Measurements from ENCODE around the gene YJEFN3. TPM values are rescaled to one million over a fixed set of nuclear protein-coding genes. Genes with fewer than 3 reads are reported as not detected.

Gene YJEFN3
- total RNA-seq, 2 donors from 2014 or later, result 7.3 to 12.6 TPM

- peaks cover 49% of the 10 kb centered on the region for H3K27me3 Mint-ChIP-seq (ENCODE audit: insufficient read depth)
- TF ChIP-seq CTCF (conservative IDR thresholded peaks at IDR 0.05), result no peak
- WGBS, 2 experiments (ENCODE audit: insufficient coverage in 1 of 2, insufficient read length in 1 of 2), result 93 to 96% methylated on average over 5 to 34 of the region's 34 CpGs
- H3K4me1 Mint-ChIP-seq, result peaks cover 2% of the 10 kb centered on the region
- Histone ChIP-seq H3K27ac (ENCODE audit: low read depth, low read length) (no peak overlapping the region), H3K9me3 (ENCODE audit: control insufficient read depth, low read length) (no peaks in the 10 kb centered on the region), H3K9ac (ENCODE audit: extremely low read depth, low read length, poor library complexity, severe bottlenecking) (no peak overlapping the region), H3K4me3 (ENCODE audit: low read length) (no peak overlapping the region), H3K27me3 (ENCODE audit: control insufficient read depth, insufficient read depth, low read length, poor library complexity, severe bottlenecking) (no peaks in the 10 kb centered on the region), H3K36me3 (ENCODE audit: control insufficient read depth, insufficient read depth, low read length) (peaks cover 8% of the 10 kb centered on the region), H3K4me1 (ENCODE audit: control insufficient read depth, insufficient read depth, low read length) (no peaks in the 10 kb centered on the region)
- H3K36me3 Mint-ChIP-seq (ENCODE audit: low read depth), result peaks cover 7% of the 10 kb centered on the region
- H3K4me3 Mint-ChIP-seq, result no peak overlapping the region
- no peak overlapping the region for H3K27ac Mint-ChIP-seq
- no peaks in the 10 kb centered on the region for H3K9me3 Mint-ChIP-seq
- no peak for DNase-seq
Measured at GRCh38 chr19:19535311-19536191, 6.8 kb downstream of the YJEFN3 start.

- DNase-seq, result peak; percentile 62
- H3K4me1 Mint-ChIP-seq, result peaks cover 2% of the 10 kb centered on the region
- H3K9me3 ChIP-seq (ENCODE audit: control insufficient read depth, low read length), result no peaks in the 10 kb centered on the region
- WGBS, 2 experiments (ENCODE audit: insufficient coverage in 1 of 2, insufficient read length in 1 of 2), result 78 to 91% methylated on average over 34 to 59 of the region's 59 CpGs
- no peak for TF ChIP-seq CTCF (conservative IDR thresholded peaks at IDR 0.05)
- peak overlapping the region; percentile 46 for H3K4me3 Mint-ChIP-seq
- H3K9ac ChIP-seq (ENCODE audit: extremely low read depth, low read length, poor library complexity, severe bottlenecking), result no peak overlapping the region
- no peak overlapping the region for H3K27ac ChIP-seq (ENCODE audit: low read depth, low read length)
- no peak overlapping the region for H3K27ac Mint-ChIP-seq
- H3K36me3 Mint-ChIP-seq (ENCODE audit: low read depth), result no peaks in the 10 kb centered on the region
- H3K36me3 ChIP-seq (ENCODE audit: control insufficient read depth, insufficient read depth, low read length), result peaks cover 2% of the 10 kb centered on the region
- no peaks in the 10 kb centered on the region for H3K27me3 ChIP-seq (ENCODE audit: control insufficient read depth, insufficient read depth, low read length, poor library complexity, severe bottlenecking)
- no peaks in the 10 kb centered on the region for H3K9me3 Mint-ChIP-seq
- H3K4me1 ChIP-seq (ENCODE audit: control insufficient read depth, insufficient read depth, low read length), result no peaks in the 10 kb centered on the region
- peak overlapping the region; percentile 74 for H3K4me3 ChIP-seq (ENCODE audit: low read length)
- H3K27me3 Mint-ChIP-seq (ENCODE audit: insufficient read depth), result peaks cover 63% of the 10 kb centered on the region
Measured at GRCh38 chr19:19537075-19538048, 8.7 kb downstream of the YJEFN3 start.

- no peak within 1 kb of the TSS for H3K27ac ChIP-seq (ENCODE audit: low read depth, low read length)
- peaks cover 2% of the 10 kb centered on the region for H3K4me1 Mint-ChIP-seq
- no peaks in the 10 kb centered on the region for H3K27me3 ChIP-seq (ENCODE audit: control insufficient read depth, insufficient read depth, low read length, poor library complexity, severe bottlenecking)
- no peaks in the 10 kb centered on the region for H3K36me3 ChIP-seq (ENCODE audit: control insufficient read depth, insufficient read depth, low read length)
- H3K9me3 ChIP-seq (ENCODE audit: control insufficient read depth, low read length), result no peaks in the 10 kb centered on the region
- peak within 1 kb of the TSS; percentile 74 for H3K4me3 ChIP-seq (ENCODE audit: low read length)
- no peaks in the 10 kb centered on the region for H3K4me1 ChIP-seq (ENCODE audit: control insufficient read depth, insufficient read depth, low read length)
- H3K27ac Mint-ChIP-seq, result no peak within 1 kb of the TSS
- WGBS, 2 experiments (ENCODE audit: insufficient coverage in 1 of 2, insufficient read length in 1 of 2), result 6 to 10% methylated on average over 26 to 56 of the region's 56 CpGs
- H3K36me3 Mint-ChIP-seq (ENCODE audit: low read depth), result no peaks in the 10 kb centered on the region
- H3K27me3 Mint-ChIP-seq (ENCODE audit: insufficient read depth), result peaks cover 62% of the 10 kb centered on the region
- H3K9me3 Mint-ChIP-seq, result no peaks in the 10 kb centered on the region
- no peak for TF ChIP-seq CTCF (conservative IDR thresholded peaks at IDR 0.05)
- peak within 1 kb of the TSS; percentile 53 for H3K9ac ChIP-seq (ENCODE audit: extremely low read depth, low read length, poor library complexity, severe bottlenecking)
- DNase-seq, result peak; percentile 94
- peak within 1 kb of the TSS; percentile 46 for H3K4me3 Mint-ChIP-seq
Measured at GRCh38 chr19:19538061-19538784, 9.5 kb downstream of the YJEFN3 start, which contains the start of gene CILP2. Gene CILP2, plus strand, starts transcription at chr19:19538265. Its CDS starts 85 bp downstream, at chr19:19538350.

Data from endodermal cell (in vitro differentiated cells).